ENCODE results near the gene ORC5.

GRCh38 chr7:104198673-104199278, 9.0 kb downstream of the ORC5 start:
- TF ChIP-seq, protein P1, sequence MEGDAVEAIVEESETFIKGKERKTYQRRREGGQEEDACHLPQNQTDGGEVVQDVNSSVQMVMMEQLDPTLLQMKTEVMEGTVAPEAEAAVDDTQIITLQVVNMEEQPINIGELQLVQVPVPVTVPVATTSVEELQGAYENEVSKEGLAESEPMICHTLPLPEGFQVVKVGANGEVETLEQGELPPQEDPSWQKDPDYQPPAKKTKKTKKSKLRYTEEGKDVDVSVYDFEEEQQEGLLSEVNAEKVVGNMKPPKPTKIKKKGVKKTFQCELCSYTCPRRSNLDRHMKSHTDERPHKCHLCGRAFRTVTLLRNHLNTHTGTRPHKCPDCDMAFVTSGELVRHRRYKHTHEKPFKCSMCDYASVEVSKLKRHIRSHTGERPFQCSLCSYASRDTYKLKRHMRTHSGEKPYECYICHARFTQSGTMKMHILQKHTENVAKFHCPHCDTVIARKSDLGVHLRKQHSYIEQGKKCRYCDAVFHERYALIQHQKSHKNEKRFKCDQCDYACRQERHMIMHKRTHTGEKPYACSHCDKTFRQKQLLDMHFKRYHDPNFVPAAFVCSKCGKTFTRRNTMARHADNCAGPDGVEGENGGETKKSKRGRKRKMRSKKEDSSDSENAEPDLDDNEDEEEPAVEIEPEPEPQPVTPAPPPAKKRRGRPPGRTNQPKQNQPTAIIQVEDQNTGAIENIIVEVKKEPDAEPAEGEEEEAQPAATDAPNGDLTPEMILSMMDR (IDR thresholded peaks at IDR 0.05; ENCODE audit: low read length), result no peak
- no peak for TF ChIP-seq EZH2 (IDR thresholded peaks at IDR 0.05; ENCODE audit: borderline replicate concordance, low read length)

Measured in OCI-LY1 (cell line).